Measurements from ENCODE around the gene DCP1A.

Gene DCP1A

GRCh38 chr3:53288214-53288613 is 59.1 kb downstream of the DCP1A start:
- no peak overlapping the region for H3K4me3 ChIP-seq (ENCODE audit: low read depth, low read length)
- no peak for TF ChIP-seq CTCF (IDR thresholded peaks at IDR 0.05; ENCODE audit: insufficient read depth, low read depth, low read length, missing control alignments)
- DNase-seq (ENCODE audit: low read depth), result no peak

DNA sequence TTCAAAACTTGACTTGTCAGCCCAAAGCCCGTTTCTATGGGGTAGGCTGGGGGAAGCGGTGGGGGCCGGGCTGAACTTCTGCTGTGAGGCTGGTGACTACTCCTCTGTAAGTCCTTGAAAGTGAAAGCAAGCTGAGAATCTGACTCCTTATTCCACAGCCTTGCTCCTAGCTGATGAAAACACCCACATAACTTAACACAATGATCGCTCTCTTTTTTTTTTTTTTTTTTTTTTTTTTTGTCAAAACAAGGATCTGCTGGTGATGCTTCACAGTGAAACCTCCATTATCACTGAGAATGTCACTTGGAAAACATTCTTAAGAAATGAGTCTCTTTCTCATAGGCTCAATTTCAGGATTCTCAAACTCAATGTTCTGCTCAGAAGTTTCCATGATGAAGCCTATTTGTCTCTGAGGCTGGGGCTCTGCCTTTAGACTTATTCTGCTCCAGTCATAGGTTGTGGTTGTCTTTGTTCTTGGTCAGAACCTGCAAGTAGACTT is 60.2 kb downstream of the DCP1A start:
- no peak for TF ChIP-seq CTCF (IDR thresholded peaks at IDR 0.05; ENCODE audit: insufficient read depth, low read depth, low read length, missing control alignments)
- H3K4me3 ChIP-seq (ENCODE audit: low read depth, low read length), result no peak overlapping the region
- no peak for DNase-seq (ENCODE audit: low read depth)

- no peak for DNase-seq (ENCODE audit: low read depth)
- H3K4me3 ChIP-seq (ENCODE audit: low read depth, low read length), result no peak overlapping the region
- no peak for TF ChIP-seq CTCF (IDR thresholded peaks at IDR 0.05; ENCODE audit: insufficient read depth, low read depth, low read length, missing control alignments)
Measured at GRCh38 chr3:53286727-53287126, 60.6 kb downstream of the DCP1A start.

GRCh38 chr3:53282581-53282980 is 64.8 kb downstream of the DCP1A start:
- TF ChIP-seq CTCF (IDR thresholded peaks at IDR 0.05; ENCODE audit: insufficient read depth, low read depth, low read length, missing control alignments), result no peak
- H3K4me3 ChIP-seq (ENCODE audit: low read depth, low read length), result no peak overlapping the region
- DNase-seq (ENCODE audit: low read depth), result no peak

GRCh38 chr3:53278667-53279066 is 68.7 kb downstream of the DCP1A start:
- TF ChIP-seq CTCF (IDR thresholded peaks at IDR 0.05; ENCODE audit: insufficient read depth, low read depth, low read length, missing control alignments), result no peak
- DNase-seq (ENCODE audit: low read depth), result no peak
- no peak overlapping the region for H3K4me3 ChIP-seq (ENCODE audit: low read depth, low read length)

GRCh38 chr3:53274938-53275605 is 72.3 kb downstream of the DCP1A start:
- TF ChIP-seq CTCF (IDR thresholded peaks at IDR 0.05; ENCODE audit: insufficient read depth, low read depth, low read length, missing control alignments), result no peak
- DNase-seq (ENCODE audit: low read depth), result no peak
- H3K4me3 ChIP-seq (ENCODE audit: low read depth, low read length), result no peak overlapping the region

DNA sequence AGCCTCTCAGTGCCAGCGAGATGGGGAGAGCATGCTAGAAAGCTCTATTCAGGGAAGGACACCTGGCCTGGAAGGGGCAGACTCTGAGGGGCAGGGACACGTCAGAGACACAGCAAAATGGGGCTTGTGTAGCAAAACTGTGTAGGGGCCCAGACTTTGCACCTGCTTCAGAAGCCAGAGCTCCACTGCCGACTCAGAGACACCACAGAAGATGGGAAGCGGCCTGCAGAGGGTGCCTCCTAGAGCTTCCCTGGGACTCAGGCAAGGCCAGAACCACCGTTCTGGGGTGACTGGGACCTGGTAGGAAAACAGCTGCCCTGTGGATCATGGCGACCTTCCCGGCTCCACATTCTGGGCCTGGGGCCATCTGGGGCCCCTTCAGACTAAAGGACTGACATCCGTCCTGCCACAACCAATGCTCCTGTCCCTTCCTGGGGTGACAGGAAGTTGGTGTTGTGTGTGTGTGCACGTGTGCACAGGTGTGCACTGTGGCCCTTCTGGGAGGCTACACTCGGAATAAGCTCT is 74.1 kb downstream of the DCP1A start:
- no peak for DNase-seq (ENCODE audit: low read depth)
- no peak for TF ChIP-seq CTCF (IDR thresholded peaks at IDR 0.05; ENCODE audit: insufficient read depth, low read depth, low read length, missing control alignments)
- H3K4me3 ChIP-seq (ENCODE audit: low read depth, low read length), result no peak overlapping the region

Data from GM12865 (cell line).